Liver (tissue), 2 donors: Measurements from ENCODE around the gene ZNF792.

Experiments
- EGR1 ChIP-seq, 2 donors: IDR thresholded peaks; 2 replicates each; pipeline ENCODE4 v1.6.1; 2016 to 2018; ENCODE audit warnings: antibody characterized with exemption in 2 of 2, low read depth in 2 of 2
- HNF4G ChIP-seq: IDR thresholded peaks from 2 replicates; pipeline ENCODE4 v1.6.1; 2016; ENCODE audit warnings: antibody characterized with exemption
- donor health status: healthy.

GRCh38 chr19:34991542-34992333 is 27.7 kb upstream of the ZNF792 start:
- TF ChIP-seq HNF4G (no peak), EGR1 (IDR thresholded peaks at IDR 0.05; ENCODE audit: low read depth in 2 of 2) (no peak)
